NCI-H510A (cell line): ENCODE data around the gene WNT11.

Source experiments
- DNase-seq: peaks from one replicate; lab custom pipeline; 2025; lab: John Stamatoyannopoulos, UW

Gene WNT11

DNA sequence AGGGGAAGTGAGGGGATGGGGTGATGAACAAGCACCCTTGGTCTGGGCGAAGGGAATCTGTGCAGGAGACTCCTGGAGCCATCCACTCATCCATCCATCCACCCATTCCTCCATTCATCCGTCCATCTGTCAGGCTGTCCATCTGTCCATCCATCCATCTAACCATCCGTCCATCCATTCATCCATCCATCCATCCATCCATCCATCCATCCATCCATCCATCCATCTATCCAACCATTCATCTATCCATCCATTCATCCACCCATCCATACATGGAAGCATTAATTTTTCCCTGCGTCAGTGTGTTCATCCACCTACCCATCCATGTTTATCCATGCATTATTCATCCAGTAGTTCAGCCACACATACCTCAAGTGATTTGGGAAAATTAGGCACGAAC, 32.0 kb downstream of the WNT11 start:
- no peak for DNase-seq

DNA sequence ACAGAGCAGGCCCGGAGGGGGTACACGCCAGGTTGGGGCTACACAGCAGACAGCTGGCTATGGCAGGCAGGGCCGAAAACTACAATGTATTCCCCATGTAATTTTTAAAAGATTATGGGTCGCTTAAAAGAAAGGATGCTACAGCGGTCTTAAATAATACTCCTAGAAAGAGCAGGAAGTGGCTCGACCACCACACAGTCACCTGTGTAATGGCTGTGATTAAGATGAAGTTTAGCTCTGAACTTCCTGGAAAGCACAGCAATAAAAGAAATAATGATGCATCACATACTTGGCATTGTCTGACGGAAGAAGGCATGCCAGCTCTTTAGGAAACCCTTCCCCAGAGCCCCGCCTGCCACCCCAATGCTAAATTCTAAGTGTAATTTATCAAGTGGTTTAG, 32.6 kb downstream of the WNT11 start:
- DNase-seq = no peak

- DNase-seq = no peak
These were observed 33.7 kb downstream of the WNT11 start for GRCh38 chr11:76172583-76172982.

- no peak for DNase-seq
These were observed 35.8 kb downstream of the WNT11 start for GRCh38 chr11:76170468-76170867.

GRCh38 chr11:76169473-76169896, 36.8 kb downstream of the WNT11 start:
- no peak for DNase-seq

- DNase-seq = no peak
These were observed 38.7 kb downstream of the WNT11 start for GRCh38 chr11:76167590-76167989.

DNA sequence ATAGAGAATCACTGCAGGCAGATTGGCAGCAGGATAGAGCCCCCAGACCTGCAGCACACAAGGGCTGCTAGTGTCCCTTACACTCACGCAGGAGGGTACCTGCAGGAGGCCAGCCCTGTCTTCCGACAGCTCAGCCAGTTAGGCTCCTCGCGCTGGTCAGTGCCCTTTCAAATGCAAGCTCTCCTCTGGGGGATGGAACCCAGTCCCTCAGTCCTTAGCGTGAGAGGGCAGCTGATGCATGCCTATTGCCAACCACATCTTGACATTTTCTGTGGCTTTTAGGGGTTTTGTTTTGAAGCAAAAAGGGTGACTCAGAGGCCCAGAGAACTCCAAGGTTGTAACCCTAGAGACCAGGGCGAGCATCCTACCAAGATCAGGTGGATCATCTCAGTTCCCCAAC, 40.0 kb downstream of the WNT11 start:
- no peak for DNase-seq

- no peak for DNase-seq
These were observed 41.2 kb downstream of the WNT11 start for GRCh38 chr11:76164861-76165751.

- no peak for DNase-seq
These were observed 42.2 kb downstream of the WNT11 start for GRCh38 chr11:76164081-76164480.

- no peak for DNase-seq
These were observed 42.9 kb downstream of the WNT11 start for GRCh38 chr11:76163289-76163880.

DNA sequence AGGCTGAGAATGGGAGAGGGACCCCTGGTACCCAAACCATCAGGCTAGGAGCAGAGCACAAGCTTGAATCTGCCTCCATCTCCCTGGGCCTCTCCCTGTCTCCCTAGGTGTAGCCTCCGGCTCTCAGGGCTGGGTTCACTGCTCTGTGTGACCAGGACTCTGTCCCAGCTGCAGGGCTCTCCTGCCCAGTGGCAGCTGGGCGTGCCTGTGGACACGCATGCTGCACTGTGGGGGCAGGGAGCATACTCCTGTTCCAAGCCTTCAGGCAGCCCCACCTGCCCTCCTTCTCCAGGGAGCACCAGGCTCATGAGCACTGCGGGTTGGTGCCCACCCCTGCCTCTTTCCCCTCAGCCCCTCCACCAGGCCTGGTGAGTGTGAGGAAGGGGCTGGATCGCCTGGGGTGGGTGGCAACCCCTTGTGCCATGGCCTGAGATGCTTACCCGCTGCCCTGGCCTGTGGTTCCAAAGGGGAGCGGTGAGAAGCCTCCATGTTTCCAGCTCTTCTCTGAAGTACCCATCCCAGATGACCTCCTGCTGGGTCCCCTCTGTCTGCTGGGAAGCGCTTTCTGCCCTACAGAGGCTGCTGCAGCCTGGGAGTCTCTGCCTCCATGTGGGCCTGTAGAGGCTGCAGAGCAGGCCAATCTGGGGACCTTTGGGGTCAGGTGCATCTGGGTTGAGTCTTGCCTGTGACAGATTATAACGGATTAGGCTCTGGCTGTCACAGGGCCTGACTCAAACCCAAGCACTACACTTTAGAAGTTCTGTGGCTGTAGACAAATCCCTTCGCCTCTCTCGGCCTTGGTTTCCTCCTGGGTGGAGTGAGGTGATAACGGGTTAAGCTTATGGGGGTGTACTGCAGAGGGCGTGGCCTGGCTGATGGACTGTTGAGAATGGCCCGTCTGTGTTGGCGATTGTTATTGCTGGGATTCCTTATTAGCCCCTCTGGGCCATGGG, 43.7 kb downstream of the WNT11 start:
- DNase-seq = no peak

- no peak for DNase-seq
These were observed 44.9 kb downstream of the WNT11 start for GRCh38 chr11:76161261-76161961.

DNA sequence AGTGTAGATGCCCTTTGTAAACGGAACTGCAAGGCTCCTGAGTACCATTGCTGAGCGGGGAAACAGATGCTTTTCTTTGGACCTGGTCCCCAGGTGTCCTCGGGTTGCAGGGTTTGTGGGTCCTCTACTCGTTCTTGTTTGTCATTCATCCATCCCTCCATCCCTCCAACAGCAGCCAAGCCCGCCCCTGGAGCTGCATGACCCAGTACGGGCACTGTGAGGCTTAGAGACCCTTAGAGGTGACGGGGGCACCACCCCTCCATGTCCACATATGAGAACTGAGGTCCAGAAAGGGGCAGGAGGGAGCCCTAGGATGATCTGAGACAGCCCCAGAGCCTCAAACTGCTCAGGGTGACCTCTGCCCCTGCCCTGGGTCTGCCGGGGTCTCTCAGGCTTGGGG, 45.4 kb downstream of the WNT11 start:
- no peak for DNase-seq

DNA sequence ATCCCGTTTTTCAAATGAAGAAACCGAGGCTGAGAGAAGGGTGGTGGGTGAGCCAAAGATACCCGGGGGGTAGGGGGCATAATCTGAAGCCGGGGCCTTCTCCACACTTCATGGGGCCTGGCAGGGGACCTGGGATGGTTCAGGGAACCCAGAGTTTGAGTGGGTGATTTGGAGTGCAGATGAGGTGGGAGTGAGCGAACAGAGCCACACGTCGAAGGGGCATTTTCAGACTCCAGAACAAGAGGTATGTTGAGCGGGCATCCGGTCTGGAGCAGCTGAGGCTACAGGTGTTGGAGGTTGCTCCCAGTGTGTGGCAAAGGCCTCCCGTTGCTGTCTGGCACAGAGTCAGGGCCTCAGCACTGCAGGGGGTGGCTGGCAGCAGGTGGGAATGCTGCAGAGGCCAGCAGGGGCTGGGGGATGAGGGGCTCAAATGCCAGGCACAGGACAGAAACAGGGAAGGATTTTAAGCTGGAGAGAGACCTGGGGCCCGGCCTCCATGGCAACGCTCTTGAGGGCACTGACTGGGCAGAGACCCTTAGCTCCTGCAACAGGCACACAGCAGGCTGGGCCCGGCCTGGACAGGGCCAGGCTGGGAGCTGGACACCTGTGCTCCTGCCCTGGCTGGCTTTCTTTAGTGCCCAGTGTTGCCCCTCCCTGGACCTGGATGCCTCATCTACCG, 46.2 kb downstream of the WNT11 start:
- peak; percentile 50 for DNase-seq

- DNase-seq = no peak
These were observed 46.9 kb downstream of the WNT11 start for GRCh38 chr11:76159303-76159937.

DNA sequence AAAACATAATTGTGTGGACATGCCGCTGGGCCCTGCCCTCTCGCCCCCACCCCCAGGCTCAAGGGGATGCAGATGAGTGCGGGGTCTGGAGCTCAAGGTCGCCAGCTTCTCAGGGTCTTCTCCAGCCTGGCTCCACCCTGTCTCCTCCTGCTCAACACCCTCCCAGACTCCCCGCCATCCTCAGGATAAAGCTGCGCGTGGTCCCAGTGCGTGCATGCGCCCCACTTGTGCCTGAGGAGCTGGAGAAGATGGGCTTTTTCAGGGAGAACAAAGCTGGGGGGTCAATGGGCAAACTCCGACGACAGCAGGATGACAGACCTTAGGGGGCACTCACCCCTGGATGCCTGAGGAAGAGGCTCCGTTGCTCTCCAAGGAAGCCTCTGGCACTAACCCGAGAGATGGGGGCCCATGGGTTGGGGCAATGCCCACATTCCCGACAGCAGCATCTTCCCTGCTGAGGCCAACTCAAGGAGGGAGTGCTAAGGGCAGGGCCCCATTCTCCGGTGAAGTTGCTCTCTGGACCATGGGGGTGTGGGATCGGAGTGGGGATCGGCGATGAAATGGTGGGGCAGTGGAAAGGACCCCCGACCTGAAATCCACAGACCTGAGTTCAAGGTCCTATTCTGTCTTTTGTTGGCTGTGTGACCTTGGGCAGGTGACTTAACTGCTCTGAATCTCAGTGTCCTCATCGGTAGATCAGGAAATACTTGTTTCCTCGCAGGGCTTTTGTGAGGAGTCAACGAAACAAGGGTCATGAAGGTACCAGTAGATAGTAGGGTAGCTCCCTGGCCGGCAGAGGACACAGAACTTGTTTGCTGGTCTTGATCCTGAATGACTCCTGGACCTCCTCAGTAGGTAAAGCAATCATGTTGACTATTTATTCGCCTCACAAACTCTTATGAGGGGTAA, 47.7 kb downstream of the WNT11 start:
- no peak for DNase-seq

DNA sequence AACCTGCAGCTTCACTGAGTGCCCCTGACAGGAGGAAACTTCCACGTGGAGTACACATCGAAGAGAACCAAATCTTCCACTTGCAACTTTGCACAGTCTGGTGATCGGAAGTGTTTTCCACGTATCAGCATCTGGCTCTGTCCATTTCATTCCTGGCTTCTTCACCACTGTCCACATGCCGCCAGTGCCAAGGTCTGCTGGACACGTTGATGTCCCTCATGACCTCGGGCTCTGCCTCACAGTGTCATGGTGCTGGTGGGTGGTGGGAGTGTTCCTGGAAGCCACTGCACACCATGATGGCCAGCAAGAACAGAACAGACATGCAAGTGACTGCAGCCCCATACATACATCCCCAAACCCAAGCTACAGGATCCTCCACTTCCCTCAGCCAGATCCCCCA, 48.4 kb downstream of the WNT11 start:
- no peak for DNase-seq

- DNase-seq = no peak
These were observed 49.3 kb downstream of the WNT11 start for GRCh38 chr11:76156971-76157427.

DNA sequence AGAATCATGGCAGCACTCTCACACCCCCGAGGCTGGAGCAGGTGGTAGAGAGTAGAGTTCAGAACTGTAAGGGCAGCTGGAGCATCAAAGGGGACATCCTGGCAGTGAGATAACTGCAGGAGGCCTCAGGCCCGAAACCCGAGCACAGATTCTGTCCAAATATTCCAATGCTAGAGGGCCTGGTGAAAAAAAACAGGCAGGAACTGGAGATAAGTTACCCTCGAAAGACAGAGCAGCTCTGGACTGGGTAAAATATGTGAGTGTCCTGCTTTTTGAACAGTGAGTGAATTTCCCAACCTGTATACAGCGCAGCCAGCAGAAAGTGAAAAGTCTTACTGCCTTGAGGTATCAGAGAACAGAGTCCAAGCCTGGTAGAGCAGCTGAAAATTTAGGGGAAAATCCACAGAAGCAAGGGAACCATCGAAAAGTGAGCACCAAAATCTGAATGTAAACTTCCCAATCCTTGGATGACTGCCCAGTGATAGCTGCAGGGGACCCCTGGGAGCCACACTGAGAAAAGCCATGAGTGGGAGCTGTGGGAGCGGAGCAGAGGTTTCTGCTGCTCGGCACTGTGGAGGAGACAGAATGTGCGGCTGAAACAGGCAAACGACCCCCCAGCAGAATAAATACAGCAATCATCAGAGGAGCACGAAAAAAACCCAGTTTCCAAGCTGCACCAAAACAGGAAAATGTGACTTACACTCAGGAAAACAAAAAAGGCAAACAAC, 50.6 kb downstream of the WNT11 start:
- no peak for DNase-seq
